ENCODE data around the gene COMMD3. TPM values are rescaled to one million over a fixed set of nuclear protein-coding genes. Genes with fewer than 3 reads are reported as not detected.

Gene COMMD3
- total and polyA plus RNA-seq, 9 of the 15 experiments (the other 6 are each of a cell fraction or from before 2014, with no cell fraction given) = 50.7 to 217 (median 80.1) TPM

- TF ChIP-seq MYBL2 (IDR thresholded peaks at IDR 0.05; ENCODE audit: low read depth) (peak; percentile 21; the same call in 1 of the 2 replicates), MYBL2 (CRISPR knock-in tag; IDR thresholded peaks at IDR 0.05; ENCODE audit: borderline replicate concordance) (no peak), ZNF224 (CRISPR knock-in tag; IDR thresholded peaks at IDR 0.05) (no peak), ZNF592 (IDR thresholded peaks at IDR 0.05) (peak; percentile 57), FUS (optimal IDR thresholded peaks at IDR 0.05; ENCODE audit: low read depth, low read length) (no peak), TFAM (CRISPR knock-in tag; conservative IDR thresholded peaks at IDR 0.05) (no peak), WHSC1 (IDR thresholded peaks at IDR 0.05; ENCODE audit: low read length) (no peak), HES1 (IDR thresholded peaks at IDR 0.05; ENCODE audit: low read depth) (no peak), TRIM25 (IDR thresholded peaks at IDR 0.05; ENCODE audit: borderline replicate concordance) (no peak), PML (IDR thresholded peaks at IDR 0.05; ENCODE audit: low read length) (no peak), FOXA1 (IDR thresholded peaks at IDR 0.05; ENCODE audit: borderline replicate concordance) (no peak), NR3C1 (CRISPR knock-in tag; IDR thresholded peaks at IDR 0.05) (no peak), ZBTB12 (CRISPR knock-in tag; IDR thresholded peaks at IDR 0.05) (no peak), CEBPB (tag; IDR thresholded peaks at IDR 0.05) (peak; percentile 93)
- TF ChIP-seq, protein P1, sequence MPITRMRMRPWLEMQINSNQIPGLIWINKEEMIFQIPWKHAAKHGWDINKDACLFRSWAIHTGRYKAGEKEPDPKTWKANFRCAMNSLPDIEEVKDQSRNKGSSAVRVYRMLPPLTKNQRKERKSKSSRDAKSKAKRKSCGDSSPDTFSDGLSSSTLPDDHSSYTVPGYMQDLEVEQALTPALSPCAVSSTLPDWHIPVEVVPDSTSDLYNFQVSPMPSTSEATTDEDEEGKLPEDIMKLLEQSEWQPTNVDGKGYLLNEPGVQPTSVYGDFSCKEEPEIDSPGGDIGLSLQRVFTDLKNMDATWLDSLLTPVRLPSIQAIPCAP (CRISPR knock-in tag; IDR thresholded peaks at IDR 0.05; ENCODE audit: borderline replicate concordance) = no peak
These were observed 1.3 kb upstream of the COMMD3 start (continued) for GRCh38 chr10:22314852-22315251.

Measured in K562 (cell line).